Mesothelial cell of epicardium (in vitro differentiated cells): ENCODE measurements around the gene GMDS. TPM values are rescaled to one million over a fixed set of nuclear protein-coding genes. Genes with fewer than 3 reads are reported as not detected.

ENCODE experiments used
- DNase-seq, 2 experiments: peaks; one replicate each; pipeline ENCODE4 v3.0.0; 2021; ENCODE audit warnings: low spot score in 2 of 2; ENCODE audit not compliant: unreplicated experiment in 2 of 2
- H3K27ac Mint-ChIP-seq: 2 replicates; pipeline ENCODE4 v1.8.0; 2021; ENCODE audit warnings: mixed read lengths
- H3K27me3 Mint-ChIP-seq: 2 replicates; pipeline ENCODE4 v1.8.0; 2021; ENCODE audit warnings: low read depth, mixed read lengths
- H3K36me3 Mint-ChIP-seq: 2 replicates; pipeline ENCODE4 v1.8.0; 2021; ENCODE audit warnings: mixed read lengths
- H3K4me1 Mint-ChIP-seq: 2 replicates; pipeline ENCODE4 v1.8.0; 2021; ENCODE audit warnings: mixed read lengths
- H3K4me3 Mint-ChIP-seq: 2 replicates; pipeline ENCODE4 v1.8.0; 2021; ENCODE audit warnings: mild to moderate bottlenecking, moderate library complexity, mixed read lengths
- H3K9me3 Mint-ChIP-seq: 2 replicates; pipeline ENCODE4 v1.8.0; 2021; ENCODE audit warnings: mixed read lengths
- CTCF ChIP-seq: fragments of 200-600 bp; sonication (generic); IDR thresholded peaks from one replicate; pipeline ENCODE4 v1.5.0; 2021; ENCODE audit warnings: antibody characterized with exemption; ENCODE audit not compliant: unreplicated experiment
- total RNA-seq: library from RNA; stranded (reverse); gene quantifications from 3 replicates; pipeline ENCODE4 v1.2.1, GENCODE V29; 2021

The GMDS gene
- total RNA-seq, 1 donor from 2014 or later = 39.9 TPM

GRCh38 chr6:2072453-2072852 is 173.0 kb downstream of the GMDS start:
- no peaks in the 10 kb centered on the region for H3K4me1 Mint-ChIP-seq
- TF ChIP-seq CTCF = no peak
- peaks cover 8% of the 10 kb centered on the region for H3K36me3 Mint-ChIP-seq
- no peak overlapping the region for H3K27ac Mint-ChIP-seq
- peaks cover 3% of the 10 kb centered on the region for H3K27me3 Mint-ChIP-seq
- H3K4me3 Mint-ChIP-seq = no peak overlapping the region
- peaks cover 10% of the 10 kb centered on the region for H3K9me3 Mint-ChIP-seq
- no peak for DNase-seq

- peaks cover 19% of the 10 kb centered on the region for H3K4me1 Mint-ChIP-seq
- no peak overlapping the region for H3K4me3 Mint-ChIP-seq
- no peaks in the 10 kb centered on the region for H3K36me3 Mint-ChIP-seq
- H3K27me3 Mint-ChIP-seq = no peaks in the 10 kb centered on the region
- H3K9me3 Mint-ChIP-seq = peaks cover 4% of the 10 kb centered on the region
- TF ChIP-seq CTCF = no peak
- no peak for DNase-seq
- H3K27ac Mint-ChIP-seq = no peak overlapping the region
These were observed 181.9 kb downstream of the GMDS start for GRCh38 chr6:2063547-2063946.

- Mint-ChIP-seq H3K4me3 (no peak overlapping the region), H3K27me3 (no peaks in the 10 kb centered on the region), H3K9me3 (peaks cover 4% of the 10 kb centered on the region), H3K36me3 (no peaks in the 10 kb centered on the region), H3K4me1 (peaks cover 19% of the 10 kb centered on the region), H3K27ac (no peak overlapping the region)
- TF ChIP-seq CTCF = no peak
- no peak for DNase-seq
These were observed 183.5 kb downstream of the GMDS start for GRCh38 chr6:2061880-2062279.

- DNase-seq = no peak
- Mint-ChIP-seq H3K27ac (no peak overlapping the region), H3K36me3 (peaks cover 3% of the 10 kb centered on the region), H3K9me3 (peaks cover 3% of the 10 kb centered on the region), H3K4me3 (no peak overlapping the region), H3K4me1 (peaks cover 2% of the 10 kb centered on the region), H3K27me3 (no peaks in the 10 kb centered on the region)
- TF ChIP-seq CTCF = no peak
These were observed 189.5 kb downstream of the GMDS start for GRCh38 chr6:2055911-2056310.

GRCh38 chr6:2055143-2055542 is 190.3 kb downstream of the GMDS start:
- Mint-ChIP-seq H3K27me3 (no peaks in the 10 kb centered on the region), H3K9me3 (peaks cover 5% of the 10 kb centered on the region)

More at GRCh38 chr6:2055143-2055542, 190.3 kb downstream of the GMDS start:
- DNase-seq = no peak
- no peak overlapping the region for H3K4me3 Mint-ChIP-seq
- H3K36me3 Mint-ChIP-seq = peaks cover 6% of the 10 kb centered on the region
- no peak overlapping the region for H3K27ac Mint-ChIP-seq
- H3K4me1 Mint-ChIP-seq = peaks cover 2% of the 10 kb centered on the region
- TF ChIP-seq CTCF = no peak
